GM21723 (cell line): ENCODE data around the gene ITGA3.

Experiments used
- ATAC-seq: cut with Tn5 transposase; IDR thresholded peaks from one replicate; pipeline ENCODE4 v1.9.1; 2021; ENCODE audit warnings: mild to moderate bottlenecking, moderate library complexity; ENCODE audit not compliant: unreplicated experiment

The ITGA3 gene

DNA sequence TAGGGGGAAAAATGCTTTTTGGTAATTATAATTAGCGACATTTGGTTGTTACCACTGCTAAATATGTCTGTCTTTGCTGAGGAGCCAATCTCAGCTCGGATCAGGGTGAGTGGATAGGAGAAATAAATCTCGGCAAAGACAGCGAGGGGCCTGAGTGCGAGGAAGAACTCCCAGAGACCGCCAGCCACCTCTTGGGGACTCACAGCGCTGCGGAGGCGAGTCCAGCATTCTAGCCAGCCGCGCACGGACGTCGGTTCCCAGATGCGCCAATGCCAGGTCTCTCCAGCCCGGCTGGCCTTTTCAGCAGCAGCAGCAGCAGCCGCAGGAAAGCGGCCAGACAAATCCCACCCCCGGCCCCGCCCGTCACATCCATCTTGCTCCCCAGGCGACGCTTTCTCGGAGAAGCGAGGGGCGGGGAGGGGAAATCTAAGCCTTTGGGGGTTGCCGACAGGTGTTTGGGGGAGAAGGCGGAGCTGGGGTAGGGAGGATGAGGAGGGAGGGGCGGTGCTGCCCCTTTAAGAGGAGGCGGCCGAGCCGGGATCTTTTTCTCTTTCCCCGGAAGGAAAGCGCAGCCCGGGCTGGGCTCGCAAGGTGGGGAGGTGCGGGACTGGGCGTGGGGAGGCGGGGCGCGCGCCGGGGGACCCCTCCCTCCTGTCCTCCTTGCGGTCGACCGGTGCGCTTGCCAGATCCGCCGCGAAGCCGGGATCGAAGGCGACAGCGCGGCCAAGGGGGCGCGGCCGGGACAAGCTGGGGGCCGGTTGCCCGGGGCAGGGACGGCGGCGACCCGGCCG, at the start of gene ITGA3:
Gene ITGA3 (plus strand): TSS at position 685 of the 791 bp plus-strand sequence. CDS start 330 bp downstream, outside the sequence.
- peak; percentile 52 for ATAC-seq

DNA sequence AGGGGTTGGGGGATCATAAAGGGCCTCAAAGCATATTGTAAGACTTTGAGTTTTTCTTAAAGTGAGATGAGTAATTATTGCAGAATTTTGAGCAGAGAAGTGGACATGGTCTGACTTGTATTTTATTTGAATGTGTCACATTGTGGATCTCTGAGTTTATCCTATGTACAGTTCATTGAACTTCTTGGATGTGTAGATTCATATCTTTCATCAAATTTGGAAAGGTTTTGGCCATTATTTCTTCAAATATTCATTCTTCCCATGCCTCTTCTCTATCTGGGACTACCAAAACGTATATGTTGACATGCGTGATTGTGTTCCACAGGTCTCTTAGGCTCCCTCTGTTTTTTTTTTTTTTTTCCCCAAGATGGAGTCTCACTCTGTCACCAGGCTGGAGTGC, 46.6 kb upstream of the ITGA3 start:
- ATAC-seq, result no peak

DNA sequence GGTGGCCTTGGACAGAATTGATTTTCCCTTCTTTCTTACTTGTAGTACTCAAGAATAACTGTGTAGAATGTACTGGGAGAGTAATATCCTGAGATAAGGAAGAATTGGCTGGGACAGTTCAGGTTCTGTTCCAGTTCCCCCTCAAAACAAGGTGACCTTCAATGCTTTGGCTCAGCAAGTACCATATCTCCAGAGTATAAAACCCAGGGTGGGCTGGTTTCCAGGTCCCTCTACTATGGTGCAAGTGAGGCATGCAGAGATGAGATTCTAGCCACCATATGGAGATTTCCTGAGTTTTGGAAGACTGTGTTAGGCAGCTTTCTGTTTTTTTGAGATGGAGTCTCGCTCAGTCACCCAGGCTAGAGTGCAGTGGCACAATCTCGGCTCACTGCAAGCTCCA, 42.8 kb upstream of the ITGA3 start:
- no peak for ATAC-seq

DNA sequence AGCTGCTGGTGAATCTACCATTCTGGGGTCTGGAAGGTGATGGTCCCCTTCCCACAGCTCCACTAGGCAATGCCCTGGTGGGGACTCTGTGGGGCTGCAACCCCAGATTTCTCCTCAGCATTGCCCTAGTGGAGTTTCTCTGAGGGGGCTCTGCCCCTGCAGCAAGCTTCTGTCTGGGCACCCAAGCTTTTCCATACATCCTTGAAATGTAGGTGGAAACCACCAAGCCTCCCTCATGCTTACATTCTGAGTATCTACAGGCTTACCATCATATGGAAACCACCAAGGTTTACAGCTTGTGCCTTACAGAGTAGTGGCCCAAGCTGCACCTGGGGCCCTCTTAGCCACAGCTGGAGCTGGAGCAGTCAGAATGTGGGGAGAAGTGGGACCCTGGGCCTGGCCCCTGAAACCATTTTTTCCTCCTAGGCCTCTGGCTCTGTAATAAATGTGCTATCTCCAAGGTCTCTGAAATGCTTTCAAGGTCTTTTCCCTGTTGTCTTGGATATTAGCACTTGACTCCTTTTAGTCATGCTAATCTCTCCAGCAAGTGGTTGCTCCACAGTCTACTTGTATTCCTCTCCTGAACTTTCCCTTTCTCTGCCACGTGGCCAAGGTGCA, 41.3 kb upstream of the ITGA3 start:
- no peak for ATAC-seq

DNA sequence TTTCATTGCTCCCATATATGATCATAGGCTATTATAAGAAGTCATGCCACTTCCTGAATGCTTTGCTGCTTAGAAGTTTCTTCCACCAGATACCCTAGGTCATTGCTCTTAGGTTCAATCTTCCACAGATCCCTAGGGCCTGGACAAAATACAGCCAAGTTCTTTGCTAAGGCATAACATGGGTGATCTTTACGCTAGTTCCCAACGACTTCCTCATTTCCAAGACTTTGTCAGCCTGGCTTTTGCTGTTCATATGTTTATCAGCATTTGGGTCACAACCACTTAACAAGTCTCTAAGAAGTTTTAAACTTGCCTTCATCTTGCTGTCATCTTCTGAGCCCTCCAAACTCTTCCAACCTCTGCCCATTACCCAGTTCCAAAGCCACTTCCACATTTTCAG, 40.8 kb upstream of the ITGA3 start:
- no peak for ATAC-seq

DNA sequence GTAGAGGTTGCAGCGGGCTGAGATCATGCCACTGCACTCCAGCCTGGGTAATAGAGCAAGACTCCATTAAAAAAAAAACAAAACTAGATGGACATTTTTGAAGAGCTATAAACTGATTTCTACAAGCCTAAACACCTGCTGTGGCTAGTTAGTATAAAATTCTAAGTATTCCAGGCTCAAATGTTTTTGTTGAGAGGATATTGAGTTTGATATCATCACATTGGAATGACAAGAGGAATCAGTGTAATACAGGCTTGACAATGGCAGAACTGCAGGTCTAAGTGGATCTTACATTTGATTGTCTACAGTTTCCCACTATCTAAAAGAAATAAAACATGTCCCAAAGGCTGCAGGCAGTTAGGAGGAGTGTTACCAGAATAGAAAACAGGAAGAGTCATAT, 37.0 kb upstream of the ITGA3 start:
- no peak for ATAC-seq

DNA sequence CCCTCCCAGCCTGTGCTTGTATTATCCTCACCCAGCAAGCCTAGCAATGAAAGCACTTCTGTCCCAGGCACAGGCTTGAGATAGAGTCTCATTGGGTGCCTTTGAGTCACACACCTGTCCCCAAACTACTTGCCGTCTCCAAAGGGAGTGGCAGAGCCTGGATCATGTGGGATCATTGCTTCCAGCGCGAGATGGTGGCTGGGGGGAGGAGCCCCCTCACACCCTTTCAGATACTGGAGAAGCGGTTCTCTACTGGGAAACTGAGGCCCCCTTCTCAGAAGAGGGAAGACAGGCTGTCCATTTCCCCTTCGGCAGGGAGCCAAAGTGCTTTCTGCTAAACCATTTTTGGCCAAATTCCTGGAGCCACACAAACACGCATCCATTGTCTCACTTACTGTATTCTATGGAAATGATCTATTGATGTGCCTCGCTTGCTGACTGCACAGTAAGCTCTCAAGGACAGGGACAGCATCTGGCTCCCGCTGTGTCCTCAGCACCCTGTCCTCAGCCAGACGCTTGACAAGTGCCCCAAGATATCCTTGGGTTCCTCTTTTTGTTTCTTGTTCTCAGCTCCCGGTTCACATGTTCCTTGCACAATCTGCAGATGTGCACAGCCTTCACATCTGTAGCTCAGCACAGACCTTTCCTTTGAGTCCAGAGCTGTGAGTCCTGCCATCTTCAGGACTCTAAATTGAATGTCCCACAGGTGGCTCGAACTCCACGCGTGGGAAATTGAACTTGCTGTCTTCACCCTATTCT, 34.9 kb upstream of the ITGA3 start:
- no peak for ATAC-seq

DNA sequence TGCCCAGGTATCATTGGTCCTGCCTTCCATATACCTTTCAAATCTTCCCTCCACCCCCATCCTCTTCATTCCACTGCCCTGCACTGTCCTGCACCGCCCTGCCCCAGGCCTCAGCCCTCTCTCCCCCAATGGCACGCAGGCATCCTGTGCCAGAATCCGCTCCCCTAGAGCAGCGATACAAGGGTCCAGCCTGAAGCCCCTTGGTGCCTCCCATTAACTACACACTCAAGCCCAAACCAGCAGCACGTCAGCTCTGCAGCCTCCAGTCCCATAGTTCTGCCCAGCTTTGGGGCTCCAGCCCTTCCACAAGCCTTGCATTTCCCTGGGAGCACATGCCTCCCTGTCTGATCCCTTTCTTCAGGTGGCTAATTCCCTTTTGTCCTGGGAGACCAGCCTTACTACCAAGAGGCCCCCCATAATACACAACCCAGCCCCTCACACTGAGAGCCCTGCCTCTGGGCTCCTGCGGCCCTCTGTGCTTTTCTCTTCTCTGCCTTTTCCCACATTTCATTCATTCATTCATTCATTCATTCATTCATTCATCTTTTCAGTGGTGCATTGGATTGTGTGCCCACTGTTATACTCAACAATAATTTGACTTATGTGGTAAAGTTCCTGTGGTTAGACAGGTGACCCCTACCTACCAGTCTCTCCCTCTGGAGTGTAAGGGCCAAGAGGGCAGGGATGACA, 34.1 kb upstream of the ITGA3 start:
- no peak for ATAC-seq

DNA sequence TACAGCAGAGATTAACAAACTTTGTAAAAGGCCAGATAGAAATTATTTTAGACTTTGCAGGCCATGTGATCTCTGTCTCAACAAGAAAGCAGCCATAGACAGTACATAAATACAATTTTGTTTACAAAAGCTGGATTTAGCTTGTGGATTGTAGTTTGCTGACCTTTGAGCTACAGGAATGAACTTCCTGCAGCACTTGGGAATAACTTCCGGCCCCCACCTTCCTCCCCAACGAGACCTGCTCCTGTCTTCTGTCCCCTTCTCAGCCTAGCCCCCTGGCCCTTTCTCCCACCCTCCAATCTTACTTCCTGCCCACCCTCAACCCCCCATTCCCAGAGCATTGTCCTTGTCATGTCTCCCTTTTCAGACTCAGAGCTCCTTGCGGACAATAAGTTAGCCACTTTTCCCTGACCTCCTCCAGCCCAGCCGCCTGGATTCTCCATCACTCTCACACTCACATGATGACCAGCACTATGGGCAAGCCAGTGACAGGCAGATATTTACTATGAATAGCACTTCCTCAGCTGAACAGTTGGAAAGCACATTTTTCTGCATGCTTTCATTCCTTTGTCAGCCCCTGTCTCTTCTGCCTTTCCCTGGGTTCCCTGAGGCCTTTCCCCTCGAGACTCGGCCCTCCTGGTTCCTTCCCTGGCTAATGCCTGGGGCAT, 33.3 kb upstream of the ITGA3 start:
- no peak for ATAC-seq

DNA sequence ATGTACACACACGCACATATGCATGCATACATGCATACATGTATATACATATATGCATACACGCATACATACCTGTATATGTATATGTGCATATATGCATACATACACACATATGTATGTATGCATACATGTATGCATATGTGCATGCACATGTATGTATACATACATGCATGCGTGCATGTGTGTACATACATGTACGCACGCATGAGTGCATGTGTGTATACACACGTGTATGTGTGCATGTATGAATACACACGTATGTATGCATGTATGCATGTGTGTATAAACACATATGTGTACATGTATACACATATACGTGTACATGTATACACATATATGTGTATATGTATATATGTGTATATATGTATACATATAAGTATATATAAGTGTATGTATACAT, 32.4 kb upstream of the ITGA3 start:
- ATAC-seq, result no peak

DNA sequence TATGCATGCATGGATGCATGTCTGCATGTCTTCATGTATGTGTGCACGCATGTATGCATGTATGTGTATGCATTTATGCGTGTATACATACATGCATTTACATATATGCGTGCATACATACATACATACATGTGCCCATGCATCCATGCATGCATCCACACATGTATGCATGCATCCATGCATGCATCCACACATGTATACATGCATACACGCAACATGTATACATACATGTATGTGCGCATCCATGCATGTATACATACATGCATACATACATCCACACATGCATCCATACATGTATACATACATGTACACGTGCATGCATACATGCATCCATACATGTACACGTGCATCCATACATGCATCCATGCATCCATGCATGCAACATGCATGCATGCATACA, 31.1 kb upstream of the ITGA3 start:
- ATAC-seq, result no peak

DNA sequence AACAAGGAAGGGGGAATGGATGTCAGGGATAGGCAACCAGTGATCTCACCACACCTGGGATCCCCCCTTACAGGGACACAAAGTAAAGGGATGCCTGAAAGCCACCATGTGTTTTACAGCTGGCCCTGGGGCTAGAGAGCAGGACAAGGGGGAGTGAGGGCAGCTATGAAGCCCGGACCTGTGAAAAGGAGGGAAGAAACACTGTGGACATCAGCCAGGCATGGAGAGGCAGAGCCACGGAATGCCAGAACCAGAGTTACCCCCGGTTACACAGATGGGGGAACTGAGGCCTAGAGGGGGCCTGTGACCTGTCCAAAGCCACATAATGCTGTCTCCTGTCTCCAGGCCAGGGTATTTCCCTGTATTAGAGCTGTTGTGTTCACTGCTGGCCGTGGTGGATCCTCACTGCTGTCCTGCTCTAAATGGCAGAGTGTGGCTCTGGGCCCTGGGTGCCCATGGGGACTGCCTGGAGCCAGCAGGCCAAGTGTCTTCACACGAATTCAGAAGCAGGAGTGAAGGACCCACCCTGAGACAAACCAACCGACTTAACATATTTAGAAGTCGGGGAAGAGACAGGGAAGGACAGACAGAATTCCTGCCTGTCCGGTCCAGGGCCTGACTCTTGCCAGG, 29.7 kb upstream of the ITGA3 start:
- no peak for ATAC-seq

DNA sequence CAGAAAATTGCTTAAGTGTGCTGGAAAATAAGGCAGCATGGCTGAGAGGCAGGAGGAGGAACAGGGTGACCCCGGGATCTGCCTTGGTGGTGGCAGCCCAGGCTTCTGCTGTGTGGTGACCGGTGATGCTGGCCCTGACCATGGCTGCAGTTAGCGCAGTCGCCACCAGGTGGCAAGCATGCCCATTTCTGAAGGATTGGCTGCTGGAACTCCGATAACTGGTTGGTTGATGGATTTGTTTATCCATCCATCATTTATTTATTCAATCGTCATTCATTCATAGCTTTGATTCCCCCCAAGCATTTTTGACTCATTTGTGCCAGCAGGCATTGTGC, 29.1 kb upstream of the ITGA3 start:
- ATAC-seq, result no peak

DNA sequence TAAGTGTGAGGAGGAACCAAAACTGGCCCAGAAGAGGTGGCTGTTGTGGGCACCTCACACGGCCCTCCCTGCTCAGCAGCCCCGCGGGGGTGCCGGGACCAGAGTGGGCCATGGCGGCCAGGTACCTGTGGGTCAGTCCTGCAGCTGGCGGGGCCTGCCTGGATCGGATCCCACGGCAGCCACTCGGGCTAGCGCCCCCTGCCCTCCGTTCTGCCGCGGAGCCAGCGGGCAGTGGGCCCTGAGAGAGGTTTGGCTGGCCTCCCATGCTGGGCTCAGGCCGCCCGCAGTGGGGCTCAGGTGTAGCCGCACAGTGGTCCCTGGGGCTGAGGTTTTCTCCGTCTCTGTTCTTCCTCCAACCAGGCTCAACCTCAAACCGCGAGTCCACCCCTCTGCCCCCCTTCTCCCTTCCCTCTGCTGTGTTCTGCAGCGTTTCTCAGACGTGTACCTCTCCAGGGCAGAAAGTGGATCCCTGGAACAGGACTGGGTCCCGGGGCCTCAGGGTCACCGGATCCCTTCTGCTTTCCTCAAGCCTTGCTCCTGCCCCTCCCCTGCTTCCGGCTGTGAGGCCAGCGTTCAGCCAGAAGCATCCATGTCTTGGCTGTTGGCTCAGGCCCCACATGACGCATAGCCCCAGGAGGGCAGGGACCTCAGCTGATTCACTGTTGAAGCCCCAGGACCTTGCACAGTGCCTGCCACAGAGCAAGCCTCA, 28.6 kb upstream of the ITGA3 start:
- ATAC-seq, result no peak

DNA sequence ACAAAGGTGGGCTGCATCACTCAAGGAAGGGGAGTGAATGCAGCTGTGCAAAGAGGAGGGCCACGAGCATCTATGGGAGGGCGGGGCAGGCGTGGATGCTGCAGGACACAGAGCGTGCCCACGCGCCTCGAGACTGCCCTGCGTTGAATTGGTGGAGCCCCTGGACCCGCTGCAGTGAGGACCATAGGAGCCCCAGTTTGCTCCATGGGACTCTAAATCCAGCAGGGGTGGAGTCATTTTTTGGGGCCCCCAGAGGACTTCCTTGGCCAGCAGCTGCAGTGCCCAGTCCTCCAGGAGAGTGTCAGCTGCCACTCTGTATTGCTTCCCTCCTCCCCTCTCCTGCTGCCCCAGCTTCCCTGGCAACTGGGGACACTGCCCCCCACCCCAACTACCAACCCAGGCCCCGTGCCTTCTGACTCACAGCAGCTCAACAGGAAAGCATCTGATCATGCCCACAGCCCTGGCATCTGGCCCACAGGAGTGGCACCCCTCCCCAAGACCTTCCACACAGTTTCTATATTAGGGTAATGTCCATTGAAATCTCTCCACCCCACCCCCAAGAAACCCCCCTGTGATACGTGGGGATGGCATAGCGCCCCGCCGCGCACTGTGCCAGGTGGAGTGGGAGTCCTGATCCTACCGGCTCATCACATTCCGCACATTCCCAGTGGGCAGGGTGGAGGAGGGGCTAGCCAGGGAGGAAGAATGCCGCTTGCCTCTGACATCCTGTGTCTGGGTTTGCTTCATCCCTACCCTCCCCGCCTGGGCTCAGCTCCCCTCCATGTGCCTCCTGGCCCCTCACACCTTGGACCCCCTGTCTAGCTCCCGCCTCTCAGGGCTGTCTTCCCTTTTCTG, 27.8 kb upstream of the ITGA3 start:
- no peak for ATAC-seq

DNA sequence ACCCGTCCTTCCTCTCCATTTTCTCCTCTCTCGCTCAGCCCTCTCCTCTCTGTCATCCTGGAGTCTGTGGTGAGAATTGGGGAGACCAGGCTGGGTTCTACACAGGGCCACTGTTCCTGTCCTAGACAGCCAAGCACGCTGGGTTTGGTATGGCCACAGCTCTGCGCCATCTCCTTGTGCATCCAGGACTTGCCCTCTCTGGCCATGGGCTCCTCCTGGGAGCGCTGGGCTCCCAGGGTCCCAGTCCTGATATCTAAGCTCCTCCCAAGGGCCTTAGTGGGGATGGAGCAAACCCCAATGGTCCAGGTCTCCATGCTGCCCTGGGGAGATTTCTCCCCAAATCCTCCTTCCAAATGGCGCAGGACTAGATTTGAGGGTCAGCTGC, 27.2 kb upstream of the ITGA3 start:
- no peak for ATAC-seq

DNA sequence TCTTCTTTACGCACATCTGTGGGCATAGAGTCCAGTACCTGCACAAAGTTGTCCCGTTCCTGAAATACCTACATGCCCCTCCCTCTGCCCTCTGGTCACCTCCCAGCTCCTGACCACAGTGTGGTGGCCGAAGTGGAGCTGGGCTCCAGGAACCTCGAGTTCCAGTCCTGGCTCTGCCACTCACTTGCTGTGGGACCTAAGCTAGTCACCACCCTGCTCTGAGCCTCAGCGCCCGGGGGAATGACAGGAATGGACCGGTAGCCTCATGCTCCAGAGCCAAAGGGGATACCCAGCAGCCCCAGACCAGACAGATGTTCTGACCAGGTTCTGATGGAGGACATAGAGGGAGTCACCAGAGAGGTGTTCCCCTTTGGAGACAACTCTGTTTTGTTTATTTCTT, 26.7 kb upstream of the ITGA3 start:
- ATAC-seq, result no peak

DNA sequence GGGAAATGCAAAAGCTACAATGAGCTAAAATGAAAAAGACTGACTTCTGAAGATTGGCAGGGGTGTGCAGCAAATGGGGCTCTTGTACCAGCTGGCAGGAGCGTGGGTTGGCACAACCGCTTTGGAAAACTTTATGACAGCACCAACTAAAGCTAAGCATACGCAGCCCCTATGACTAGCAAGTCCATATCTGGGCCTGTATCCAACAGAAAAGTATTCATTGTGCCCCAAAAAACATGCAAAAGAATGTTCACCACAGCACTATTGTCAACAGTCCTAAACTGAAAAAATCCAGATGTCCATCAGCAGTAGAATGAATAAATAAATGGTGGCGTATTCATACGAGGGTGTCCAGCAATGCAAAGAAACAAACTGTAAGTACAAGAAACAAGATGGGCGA, 22.6 kb upstream of the ITGA3 start:
- ATAC-seq, result no peak
